ENCODE data around the gene ST3GAL3. TPM values are rescaled to one million over a fixed set of nuclear protein-coding genes. Genes with fewer than 3 reads are reported as not detected.

The ST3GAL3 gene
- total and polyA plus RNA-seq, 10 of the 15 experiments (the other 5 are each of a cell fraction or from before 2014, with no cell fraction given): 1.2 to 19.3 (median 11.0) TPM

DNA sequence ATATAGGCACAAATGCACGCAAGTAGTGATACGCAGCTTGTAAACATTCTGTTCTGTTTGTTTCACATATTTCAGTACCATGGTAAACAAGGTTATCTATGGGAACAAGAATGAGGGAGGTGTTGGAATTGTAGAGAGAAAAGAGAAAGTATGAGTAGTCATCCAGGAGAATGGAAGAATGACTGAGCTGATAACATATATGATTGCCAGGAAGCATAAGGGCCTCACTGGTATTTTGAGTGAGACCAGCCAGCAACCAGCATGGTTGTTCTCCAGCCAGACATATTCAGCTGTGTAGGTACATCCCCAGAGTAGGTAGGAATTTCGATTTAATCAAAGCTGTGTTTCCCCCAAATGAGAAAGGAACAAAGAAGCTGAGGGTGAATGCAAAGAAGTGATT, 167.4 kb downstream of the ST3GAL3 start (continued):
- TF ChIP-seq POU2F2 (IDR thresholded peaks at IDR 0.05; ENCODE audit: borderline replicate concordance, low read depth, low read length) (no peak), BRCA1 (IDR thresholded peaks at IDR 0.05; ENCODE audit: low read depth, low read length) (no peak), ESRRA (IDR thresholded peaks at IDR 0.05; ENCODE audit: low read length) (no peak), BACH1 (IDR thresholded peaks at IDR 0.05; ENCODE audit: borderline replicate concordance) (no peak), KDM1A (IDR thresholded peaks at IDR 0.05; ENCODE audit: borderline replicate concordance) (no peak), WRNIP1 (IDR thresholded peaks at IDR 0.05; ENCODE audit: borderline replicate concordance, low read depth, low read length) (no peak), SUPT20H (IDR thresholded peaks at IDR 0.05; ENCODE audit: borderline replicate concordance, control insufficient read depth, low read depth, low read length) (no peak), ZZZ3 (IDR thresholded peaks at IDR 0.05; ENCODE audit: control insufficient read depth, insufficient read length, low read depth) (no peak), NBN (IDR thresholded peaks at IDR 0.05) (no peak), FOS (IDR thresholded peaks at IDR 0.05; ENCODE audit: borderline replicate concordance, extremely low read depth, insufficient read length) (no peak), MXI1 (IDR thresholded peaks at IDR 0.05; ENCODE audit: low read depth, low read length) (no peak), CHD2 (IDR thresholded peaks at IDR 0.05; ENCODE audit: borderline replicate concordance, low read depth, low read length) (no peak)
- TF ChIP-seq, protein P1, sequence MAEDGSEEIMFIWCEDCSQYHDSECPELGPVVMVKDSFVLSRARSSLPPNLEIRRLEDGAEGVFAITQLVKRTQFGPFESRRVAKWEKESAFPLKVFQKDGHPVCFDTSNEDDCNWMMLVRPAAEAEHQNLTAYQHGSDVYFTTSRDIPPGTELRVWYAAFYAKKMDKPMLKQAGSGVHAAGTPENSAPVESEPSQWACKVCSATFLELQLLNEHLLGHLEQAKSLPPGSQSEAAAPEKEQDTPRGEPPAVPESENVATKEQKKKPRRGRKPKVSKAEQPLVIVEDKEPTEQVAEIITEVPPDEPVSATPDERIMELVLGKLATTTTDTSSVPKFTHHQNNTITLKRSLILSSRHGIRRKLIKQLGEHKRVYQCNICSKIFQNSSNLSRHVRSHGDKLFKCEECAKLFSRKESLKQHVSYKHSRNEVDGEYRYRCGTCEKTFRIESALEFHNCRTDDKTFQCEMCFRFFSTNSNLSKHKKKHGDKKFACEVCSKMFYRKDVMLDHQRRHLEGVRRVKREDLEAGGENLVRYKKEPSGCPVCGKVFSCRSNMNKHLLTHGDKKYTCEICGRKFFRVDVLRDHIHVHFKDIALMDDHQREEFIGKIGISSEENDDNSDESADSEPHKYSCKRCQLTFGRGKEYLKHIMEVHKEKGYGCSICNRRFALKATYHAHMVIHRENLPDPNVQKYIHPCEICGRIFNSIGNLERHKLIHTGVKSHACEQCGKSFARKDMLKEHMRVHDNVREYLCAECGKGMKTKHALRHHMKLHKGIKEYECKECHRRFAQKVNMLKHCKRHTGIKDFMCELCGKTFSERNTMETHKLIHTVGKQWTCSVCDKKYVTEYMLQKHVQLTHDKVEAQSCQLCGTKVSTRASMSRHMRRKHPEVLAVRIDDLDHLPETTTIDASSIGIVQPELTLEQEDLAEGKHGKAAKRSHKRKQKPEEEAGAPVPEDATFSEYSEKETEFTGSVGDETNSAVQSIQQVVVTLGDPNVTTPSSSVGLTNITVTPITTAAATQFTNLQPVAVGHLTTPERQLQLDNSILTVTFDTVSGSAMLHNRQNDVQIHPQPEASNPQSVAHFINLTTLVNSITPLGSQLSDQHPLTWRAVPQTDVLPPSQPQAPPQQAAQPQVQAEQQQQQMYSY (CRISPR knock-in tag; IDR thresholded peaks at IDR 0.05): no peak
- TF ChIP-seq, protein P2, sequence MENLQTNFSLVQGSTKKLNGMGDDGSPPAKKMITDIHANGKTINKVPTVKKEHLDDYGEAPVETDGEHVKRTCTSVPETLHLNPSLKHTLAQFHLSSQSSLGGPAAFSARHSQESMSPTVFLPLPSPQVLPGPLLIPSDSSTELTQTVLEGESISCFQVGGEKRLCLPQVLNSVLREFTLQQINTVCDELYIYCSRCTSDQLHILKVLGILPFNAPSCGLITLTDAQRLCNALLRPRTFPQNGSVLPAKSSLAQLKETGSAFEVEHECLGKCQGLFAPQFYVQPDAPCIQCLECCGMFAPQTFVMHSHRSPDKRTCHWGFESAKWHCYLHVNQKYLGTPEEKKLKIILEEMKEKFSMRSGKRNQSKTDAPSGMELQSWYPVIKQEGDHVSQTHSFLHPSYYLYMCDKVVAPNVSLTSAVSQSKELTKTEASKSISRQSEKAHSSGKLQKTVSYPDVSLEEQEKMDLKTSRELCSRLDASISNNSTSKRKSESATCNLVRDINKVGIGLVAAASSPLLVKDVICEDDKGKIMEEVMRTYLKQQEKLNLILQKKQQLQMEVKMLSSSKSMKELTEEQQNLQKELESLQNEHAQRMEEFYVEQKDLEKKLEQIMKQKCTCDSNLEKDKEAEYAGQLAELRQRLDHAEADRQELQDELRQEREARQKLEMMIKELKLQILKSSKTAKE (IDR thresholded peaks at IDR 0.05; ENCODE audit: low read depth, poor library complexity, severe bottlenecking): no peak

Data from GM12878 (cell line).